ENCODE data around the gene EIF2AK3.
A peak's percentile ranks its signal among the peaks of the same experiment; 100 is the strongest.
"Not testable (repeated sequence)": the region's sequence is repeated elsewhere in the genome, so short reads cannot be mapped to it uniquely, and the experiment has no call there.

EIF2AK3 gene

DNA sequence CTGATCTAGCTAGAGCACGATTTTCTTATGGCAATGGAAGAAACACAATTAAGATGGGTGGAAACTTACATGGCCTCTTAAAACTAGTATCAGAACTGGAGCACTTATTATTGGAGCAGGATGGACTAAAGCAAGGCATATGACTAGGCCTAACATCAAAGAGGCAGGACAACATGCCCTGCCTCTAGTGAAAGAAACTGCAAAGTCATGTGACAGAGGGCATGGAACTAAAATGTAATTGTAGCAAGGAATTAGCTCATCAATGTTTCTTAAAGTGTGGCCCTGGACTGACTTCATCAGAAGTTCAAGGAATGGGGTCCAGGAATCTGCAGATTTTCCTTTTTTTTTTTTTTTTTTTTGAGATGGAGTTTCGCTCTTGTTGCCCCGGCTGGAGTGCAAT, 5.3 kb upstream of the EIF2AK3 start:
- no peak for DNase-seq

GRCh38 chr2:88628571-88628939, 1.3 kb upstream of the EIF2AK3 start:
- DNase-seq: no peak

- peak; percentile 63 for DNase-seq
Observed at GRCh38 chr2:88627856-88628570, 749 bp upstream of the EIF2AK3 start.

DNA sequence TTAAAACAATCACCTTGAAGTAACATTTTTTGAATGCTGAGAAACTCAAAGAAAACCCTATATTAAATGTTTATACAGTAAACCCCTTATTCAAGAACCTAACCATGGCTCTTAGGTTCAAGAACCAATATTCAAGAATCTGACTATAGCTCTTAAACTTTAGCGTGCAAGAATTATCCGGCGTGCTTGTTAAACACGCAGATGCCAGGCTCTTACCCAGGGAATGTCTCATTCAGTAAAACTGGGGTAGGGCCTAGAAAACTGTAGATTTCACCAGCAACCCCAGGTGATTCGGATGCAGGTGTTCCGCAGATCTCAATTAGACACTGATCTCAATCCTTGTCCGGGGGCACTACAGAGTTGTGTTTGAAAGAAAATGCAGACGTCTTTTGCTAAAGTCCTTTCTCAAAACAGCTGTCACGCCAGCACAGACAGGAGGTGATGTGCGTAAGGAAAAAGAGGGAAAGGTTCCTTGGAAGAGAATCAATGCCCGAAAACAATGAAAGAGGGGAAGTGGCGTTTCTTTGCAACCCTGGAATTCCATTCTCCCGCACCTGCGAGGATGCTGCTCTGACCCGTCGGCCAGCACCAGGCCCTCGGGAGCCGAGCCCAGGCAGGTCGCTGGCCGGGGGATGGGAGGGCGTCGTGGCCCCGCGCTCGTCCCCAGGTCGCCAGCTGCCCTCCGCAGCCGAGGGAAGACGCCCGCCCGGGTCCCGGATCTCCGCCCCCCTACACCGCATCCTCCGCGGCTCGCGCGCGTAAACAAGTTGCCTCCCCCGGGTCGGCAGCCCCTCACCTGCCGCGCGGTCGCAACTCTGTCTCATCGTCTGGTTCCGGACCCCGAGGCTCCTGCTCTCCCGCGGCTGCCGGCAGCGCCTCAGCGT, 851 bp downstream of the EIF2AK3 start:
- DNase-seq: no peak

DNA sequence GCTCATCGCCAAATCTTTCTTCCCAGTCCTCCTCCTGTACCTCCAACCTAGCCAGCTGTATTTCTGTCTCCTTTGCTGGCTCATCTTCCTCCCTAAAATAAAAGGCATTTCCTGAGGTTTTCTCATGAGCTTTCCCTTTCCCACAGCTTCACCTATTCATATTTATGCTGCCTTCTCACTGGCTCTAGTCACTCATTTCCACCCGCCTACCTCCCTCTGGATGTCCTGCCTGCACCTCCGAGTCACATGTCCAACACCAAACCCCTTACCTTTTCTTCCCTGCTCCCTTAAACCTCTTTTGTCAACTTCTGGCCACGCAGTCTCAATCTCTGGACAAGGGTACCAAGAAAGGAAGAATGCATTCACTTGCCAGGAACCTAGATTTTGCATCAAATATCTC, 2.8 kb downstream of the EIF2AK3 start:
- no peak for DNase-seq

DNA sequence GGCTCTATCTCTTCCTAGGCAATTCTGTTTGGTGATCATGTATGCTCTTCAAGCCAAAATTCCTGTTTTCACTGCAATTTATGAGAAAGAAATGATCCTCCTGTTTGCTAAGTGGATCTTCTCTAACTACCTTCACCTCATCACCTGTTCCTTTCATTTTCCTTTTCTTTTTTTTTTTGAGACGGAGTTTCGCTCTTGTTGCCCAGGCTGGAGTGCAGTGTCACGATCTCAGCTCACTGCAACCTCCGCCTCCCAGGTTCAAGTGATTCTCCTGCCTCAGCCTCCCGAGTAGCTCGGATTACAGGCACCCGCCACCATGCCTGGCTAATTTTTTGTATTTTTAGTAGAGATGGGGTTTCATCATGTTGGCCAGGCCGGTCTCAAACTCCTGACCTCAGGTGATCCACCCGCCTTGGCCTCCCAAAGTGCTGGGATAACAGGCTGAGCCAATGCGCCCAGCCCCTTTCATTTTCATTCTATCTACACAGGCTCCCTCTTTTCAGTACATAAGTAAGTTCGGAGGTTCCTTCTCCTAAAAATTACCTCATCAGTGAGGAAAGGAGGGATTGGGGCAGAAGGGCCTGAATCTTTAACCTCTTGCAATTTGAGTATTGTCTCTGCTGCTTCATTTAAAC, 3.3 kb downstream of the EIF2AK3 start:
- DNase-seq: not testable (repeated sequence)

DNA sequence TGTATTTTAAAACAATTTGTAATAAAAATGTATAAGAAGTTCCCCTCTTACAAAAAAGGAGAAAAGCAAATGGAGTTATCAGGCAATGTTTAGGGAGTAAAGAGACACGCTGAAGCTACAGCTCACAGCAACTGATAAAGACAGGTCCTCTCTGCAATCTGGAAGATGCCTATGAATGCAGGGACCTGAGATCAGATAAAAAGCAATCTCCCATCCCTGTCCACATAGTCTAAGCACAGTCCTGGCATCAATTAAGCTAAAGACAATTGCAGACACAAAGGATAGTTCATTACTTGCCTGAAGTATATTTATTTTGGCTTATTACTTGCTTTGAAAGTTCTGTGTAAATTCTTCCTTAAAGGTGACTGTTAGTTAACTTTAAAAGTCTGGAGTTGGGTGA, 5.0 kb downstream of the EIF2AK3 start:
- no peak for DNase-seq

GRCh38 chr2:88621432-88621831, 5.8 kb downstream of the EIF2AK3 start:
- no peak for DNase-seq

DNA sequence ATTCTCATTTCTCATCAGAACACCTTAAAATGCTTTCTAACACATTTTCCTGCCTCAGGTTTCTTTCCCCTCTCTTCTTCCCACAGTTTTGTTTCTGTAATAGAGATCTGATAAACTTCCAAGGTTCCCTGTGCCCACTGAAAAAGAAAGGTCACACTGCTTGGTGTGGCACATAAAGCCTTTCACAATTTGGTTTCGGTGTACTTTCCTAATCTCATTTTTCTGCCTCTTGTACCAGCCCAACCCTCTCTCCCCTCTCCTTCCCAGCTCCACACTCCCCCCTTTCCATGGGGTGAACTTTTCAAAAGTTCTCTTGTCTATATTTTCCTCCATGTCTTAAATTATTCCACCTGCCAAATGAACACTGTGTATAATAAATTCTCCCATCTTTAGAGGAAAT, 7.2 kb downstream of the EIF2AK3 start:
- no peak for DNase-seq

GRCh38 chr2:88615822-88616221, 11.4 kb downstream of the EIF2AK3 start:
- DNase-seq: no peak

- DNase-seq: no peak
Observed at GRCh38 chr2:88614497-88615157, 12.6 kb downstream of the EIF2AK3 start.

- no peak for DNase-seq
Observed at GRCh38 chr2:88613921-88614320, 13.3 kb downstream of the EIF2AK3 start.

GRCh38 chr2:88608184-88608583, 19.1 kb downstream of the EIF2AK3 start:
- no peak for DNase-seq

DNA sequence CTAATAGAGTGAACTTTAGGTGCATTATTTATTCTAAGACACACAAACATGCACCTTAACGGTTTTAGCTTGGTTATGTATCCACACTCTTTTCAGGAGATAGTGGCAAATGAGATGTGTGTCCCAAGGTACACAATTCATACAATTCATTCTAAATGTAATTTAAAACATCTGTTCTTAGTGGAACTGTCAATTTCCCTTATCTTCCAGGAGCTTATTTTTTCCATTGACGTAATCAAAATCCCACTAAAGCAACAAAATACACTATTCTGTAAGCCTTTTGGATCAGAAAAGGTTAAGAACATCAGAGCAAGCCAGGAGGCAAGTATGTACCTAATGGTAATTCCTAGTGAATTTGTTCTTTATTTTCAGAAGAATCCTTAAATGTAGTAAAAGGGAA, 19.8 kb downstream of the EIF2AK3 start:
- no peak for DNase-seq

DNA sequence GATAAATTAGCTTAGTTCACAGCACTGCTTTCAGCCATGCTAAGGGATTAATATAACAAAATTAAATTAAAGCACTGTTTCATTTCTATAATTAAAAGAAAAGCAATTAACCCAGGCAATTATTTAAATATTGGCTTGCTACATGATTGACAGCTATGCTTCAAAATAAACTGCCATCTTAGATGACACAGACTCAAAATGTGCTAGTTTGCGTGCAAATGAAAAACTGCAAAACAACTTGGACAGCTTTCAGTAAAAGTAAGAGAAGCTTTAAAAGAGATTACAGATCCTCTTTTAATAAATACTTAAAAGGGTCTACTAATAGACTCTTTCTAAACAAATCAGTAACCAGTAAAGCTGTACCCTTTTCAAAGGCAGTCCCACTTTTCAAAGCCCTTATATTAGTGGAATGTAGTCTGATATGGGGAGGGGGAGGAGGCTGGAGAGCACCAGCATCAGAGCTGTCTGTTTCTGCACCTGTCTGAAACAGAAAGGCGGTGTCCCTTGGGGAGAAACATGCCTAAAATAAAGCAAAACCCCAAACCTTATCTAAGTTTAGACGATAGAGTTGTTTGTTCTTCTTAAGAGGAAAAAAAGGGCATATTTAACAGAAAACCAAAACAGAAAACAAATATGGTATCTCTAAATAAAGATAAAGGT, 20.8 kb downstream of the EIF2AK3 start:
- DNase-seq: no peak

DNA sequence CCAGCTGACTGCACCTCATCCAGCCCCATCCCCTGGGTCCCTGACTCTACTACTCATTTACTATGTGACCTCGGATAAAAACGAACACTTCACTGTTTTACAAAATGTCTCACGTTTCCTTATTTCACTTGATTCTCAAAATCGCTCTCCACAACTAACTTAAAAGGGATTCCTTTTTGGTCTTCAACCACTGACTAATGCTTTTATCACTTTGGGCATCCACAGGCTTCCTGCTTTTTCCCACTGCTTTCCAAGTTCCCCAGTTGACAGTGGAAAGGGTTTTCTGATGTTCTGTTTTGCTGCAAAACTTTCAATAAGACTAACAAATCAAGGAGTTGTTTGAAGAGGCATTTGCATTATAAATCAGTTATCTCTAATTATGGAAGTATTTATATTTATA, 24.1 kb downstream of the EIF2AK3 start:
- no peak for DNase-seq

DNA sequence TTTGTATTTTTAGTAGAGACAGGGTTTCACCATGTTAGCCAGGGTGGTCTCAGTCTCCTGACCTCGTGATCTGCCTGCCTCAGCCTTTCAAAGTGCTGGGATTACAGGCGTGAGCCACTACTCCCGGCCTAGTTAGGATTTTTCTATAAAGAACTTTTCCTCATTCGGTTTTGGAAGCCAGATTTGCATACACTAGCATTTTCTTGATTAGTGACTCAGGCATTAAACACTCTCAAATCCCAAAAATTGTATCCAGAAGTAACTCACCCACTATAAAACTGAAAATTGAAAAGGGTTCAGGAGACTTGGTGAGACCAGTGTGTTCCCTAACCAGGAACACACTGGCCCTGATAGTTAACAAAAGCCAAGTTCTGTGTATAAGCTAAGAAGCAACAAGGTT, 25.2 kb downstream of the EIF2AK3 start:
- no peak for DNase-seq

- no peak for DNase-seq
Observed at GRCh38 chr2:88601286-88601685, 26.0 kb downstream of the EIF2AK3 start.

DNA sequence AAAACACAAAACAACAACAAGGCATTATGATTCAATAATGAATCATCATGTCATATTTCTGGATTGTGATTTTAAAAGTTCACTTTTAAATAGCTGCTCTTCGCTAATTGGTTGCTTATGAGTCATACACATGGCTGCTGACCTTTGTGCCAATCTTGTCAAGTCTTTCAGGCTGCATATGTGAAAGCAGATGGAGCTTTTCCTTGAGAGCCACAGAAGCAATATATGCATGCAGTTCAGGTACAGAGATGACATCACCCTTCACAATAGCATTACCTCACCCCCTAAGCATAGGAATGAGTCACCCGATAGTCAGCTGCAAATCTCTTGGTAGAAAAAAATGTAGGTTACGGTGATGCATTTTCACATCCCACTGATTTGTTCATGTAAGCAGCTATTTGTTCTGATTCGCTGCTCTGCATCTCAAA, 27.2 kb downstream of the EIF2AK3 start:
- DNase-seq: no peak

DNA sequence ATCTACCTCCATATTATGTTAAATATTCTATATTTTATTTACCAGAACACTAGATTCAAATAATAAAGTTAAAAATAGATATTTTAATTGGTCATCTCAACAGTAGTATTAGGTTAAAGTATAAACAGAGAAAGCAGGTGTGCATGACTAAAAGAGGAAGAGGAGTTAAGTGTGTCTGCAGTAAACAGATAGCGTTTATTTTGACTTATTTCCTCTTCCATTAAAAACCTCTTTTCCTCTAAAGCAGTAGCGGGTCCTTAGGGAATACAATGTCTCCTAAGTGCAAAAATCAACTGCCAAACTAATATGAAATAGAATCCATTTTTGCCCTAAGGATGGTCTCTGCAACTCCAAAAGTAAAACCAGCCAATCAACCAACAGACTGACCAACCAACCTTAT, 27.7 kb downstream of the EIF2AK3 start:
- no peak for DNase-seq

DNA sequence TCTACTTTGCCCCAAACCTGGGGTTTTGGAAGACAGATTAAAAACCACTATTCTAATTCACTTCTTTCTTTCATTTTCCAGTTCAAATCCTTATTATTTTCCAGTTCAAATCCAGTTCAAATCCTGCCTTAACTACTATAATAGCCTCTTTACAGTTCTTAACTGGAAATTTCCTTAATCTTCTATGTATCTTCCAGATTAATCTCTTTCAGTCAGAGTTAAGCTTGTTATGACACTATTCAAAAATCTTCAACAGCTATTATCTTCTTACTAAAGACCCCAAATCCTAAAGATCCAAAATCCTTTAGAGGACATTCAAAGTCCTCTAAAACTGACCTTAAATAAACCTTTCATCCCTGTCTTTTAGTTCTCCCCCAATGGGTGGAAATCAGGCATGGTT, 30.1 kb downstream of the EIF2AK3 start:
- no peak for DNase-seq

GRCh38 chr2:88596141-88596830, 31.0 kb downstream of the EIF2AK3 start:
- no peak for DNase-seq

Measured in NCI-H1105 (cell line).